ENCODE results near the gene ZCCHC14. TPM values are rescaled to one million over a fixed set of nuclear protein-coding genes. Genes with fewer than 3 reads are reported as not detected.
A peak's percentile ranks its signal among the peaks of the same experiment; 100 is the strongest.

Gene ZCCHC14
- total and polyA plus RNA-seq, 2 of the 13 experiments (the other 11 are each of a cell fraction or from before 2014, with no cell fraction given): 12.4 to 12.5 TPM

DNA sequence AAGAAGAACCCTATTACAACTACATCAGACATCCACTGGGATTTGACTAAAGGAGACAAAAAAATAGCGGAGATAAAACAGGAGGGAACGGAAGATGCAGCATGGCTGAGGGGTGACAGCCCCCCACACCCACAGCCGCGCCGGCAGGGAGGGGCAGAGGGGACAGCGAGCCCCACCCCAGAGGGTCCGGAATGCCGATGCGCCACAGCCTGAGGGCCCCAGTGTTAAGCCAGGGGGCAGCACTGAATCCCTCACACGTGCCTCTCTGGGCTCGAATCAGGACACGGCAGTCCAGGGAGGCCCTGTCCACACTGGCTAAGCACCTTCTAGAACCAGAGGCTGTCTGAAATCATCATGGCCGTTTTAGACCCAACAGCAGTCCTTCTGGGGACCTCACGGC, 81.9 kb downstream of the ZCCHC14 start:
- intact Hi-C loops (cut with micrococcal nuclease; ENCODE audit: unreplicated experiment) (no loop called here), in situ Hi-C loops (cut with HindIII; ENCODE audit: extremely low pct_ligation_motif_present, low pct_unique_long_range_greater_than_20kb) (no loop called here)
- no peaks in the 10 kb centered on the region for H4K20me1 ChIP-seq (ENCODE audit: insufficient read depth, low read length)
- H3K79me2 ChIP-seq (ENCODE audit: insufficient read depth, low read length): no peaks in the 10 kb centered on the region
- no peak for FAIRE-seq
- no TSS peak for BruUV-seq (replicated peaks)
- H3K9me3 ChIP-seq (ENCODE audit: low read length): no peaks in the 10 kb centered on the region
- H3K4me2 ChIP-seq (ENCODE audit: low read depth, low read length): no peak overlapping the region
- peaks cover 40 to 68% of the 10 kb centered on the region in 2 experiments for H3K36me3 ChIP-seq (replicated peaks in 1 of 2; ENCODE audit: control insufficient read depth in 1 of 2, insufficient read depth in 2 of 2, low read length in 2 of 2)
- CTCF ChIA-PET (ENCODE audit: low intra/inter-chr PET ratio, low total read pairs): no interaction called here
- no peak for DNase-seq (ENCODE audit: low spot score)
- WGBS (ENCODE audit: low lambda C conversion rate): 95% methylated on average over 10 of the region's 14 CpGs
- no peak overlapping the region for H3K27ac ChIP-seq (ENCODE audit: extremely low read length, insufficient read depth, low read length)
- H3K4me1 ChIP-seq (ENCODE audit: insufficient read depth, low read length): no peaks in the 10 kb centered on the region
- H3K4me3 ChIP-seq (replicated peaks in 1 of 3; ENCODE audit: insufficient read depth in 1 of 3, low read depth in 2 of 3, low read length in 3 of 3): no peak overlapping the region
- POLR2A ChIA-PET: no interaction called here
- TF ChIP-seq CBX2 (IDR thresholded peaks at IDR 0.05; ENCODE audit: low read depth, low read length): no peak
- no peak for TF ChIP-seq CBX2 (CRISPR knock-in tag; IDR thresholded peaks at IDR 0.05; ENCODE audit: low read depth)
- TF ChIP-seq ZNF761 (CRISPR knock-in tag; conservative IDR thresholded peaks at IDR 0.05): no peak
- TF ChIP-seq ZNF687 (CRISPR knock-in tag; IDR thresholded peaks at IDR 0.05): peak; percentile 29; the same call in 1 of the 2 replicates
- peak; percentile 31 for TF ChIP-seq CTCF (CRISPR knock-in tag; IDR thresholded peaks at IDR 0.05)
- 0 out of 2 replicates have a peak, but pooled peaks have one; percentile 37 for TF ChIP-seq PATZ1 (CRISPR knock-in tag; IDR thresholded peaks at IDR 0.05)
- TF ChIP-seq, protein P1, sequence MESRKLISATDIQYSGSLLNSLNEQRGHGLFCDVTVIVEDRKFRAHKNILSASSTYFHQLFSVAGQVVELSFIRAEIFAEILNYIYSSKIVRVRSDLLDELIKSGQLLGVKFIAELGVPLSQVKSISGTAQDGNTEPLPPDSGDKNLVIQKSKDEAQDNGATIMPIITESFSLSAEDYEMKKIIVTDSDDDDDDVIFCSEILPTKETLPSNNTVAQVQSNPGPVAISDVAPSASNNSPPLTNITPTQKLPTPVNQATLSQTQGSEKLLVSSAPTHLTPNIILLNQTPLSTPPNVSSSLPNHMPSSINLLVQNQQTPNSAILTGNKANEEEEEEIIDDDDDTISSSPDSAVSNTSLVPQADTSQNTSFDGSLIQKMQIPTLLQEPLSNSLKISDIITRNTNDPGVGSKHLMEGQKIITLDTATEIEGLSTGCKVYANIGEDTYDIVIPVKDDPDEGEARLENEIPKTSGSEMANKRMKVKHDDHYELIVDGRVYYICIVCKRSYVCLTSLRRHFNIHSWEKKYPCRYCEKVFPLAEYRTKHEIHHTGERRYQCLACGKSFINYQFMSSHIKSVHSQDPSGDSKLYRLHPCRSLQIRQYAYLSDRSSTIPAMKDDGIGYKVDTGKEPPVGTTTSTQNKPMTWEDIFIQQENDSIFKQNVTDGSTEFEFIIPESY (CRISPR knock-in tag; IDR thresholded peaks at IDR 0.05): peak; percentile 93
- no peak overlapping the region for H2AFZ ChIP-seq (ENCODE audit: low read length)
- no peak overlapping the region for H3K9ac ChIP-seq (ENCODE audit: insufficient read depth, low read depth, low read length)
- H3K27me3 ChIP-seq (ENCODE audit: control insufficient read depth in 1 of 2, insufficient read depth in 2 of 2, low read length in 2 of 2): no peaks in the 10 kb centered on the region
- peak; percentile 43 for ATAC-seq

All from HepG2 (cell line).